MM.1S (cell line): ENCODE results near the gene PSORS1C2.

Experiments used
- DNase-seq: peaks from one replicate; pipeline ENCODE4 v3.0.0-alpha.2; 2015
- H2AFZ ChIP-seq: fragments of 300-600 bp; sonication (generic); 2 replicates; pipeline ENCODE4 v1.6.0; 2016; ENCODE audit warnings: antibody characterized with exemption, low read length
- H3F3A ChIP-seq: fragments of 300-600 bp; sonication (generic); 2 replicates; pipeline ENCODE4 v1.6.1; 2016; ENCODE audit warnings: mild to moderate bottlenecking, antibody characterized with exemption, low read length, moderate library complexity, mixed read lengths; ENCODE audit not compliant: insufficient read depth
- H3K27ac ChIP-seq: fragments of 300-600 bp; sonication (generic); 2 replicates; pipeline ENCODE4 v1.5.1; 2016; ENCODE audit warnings: mild to moderate bottlenecking, low read length
- H3K27me3 ChIP-seq: fragments of 300-600 bp; sonication (generic); replicated peaks from 2 replicates; pipeline ENCODE4 v1.6.0; 2016; ENCODE audit warnings: low read length; ENCODE audit not compliant: insufficient read depth
- H3K36me3 ChIP-seq: fragments of 300-600 bp; sonication (generic); replicated peaks from 2 replicates; pipeline ENCODE4 v1.6.1; 2016; ENCODE audit warnings: mild to moderate bottlenecking, low read length, mixed read lengths; ENCODE audit not compliant: insufficient read depth
- H3K4me1 ChIP-seq: fragments of 300-600 bp; sonication (generic); 2 replicates; pipeline ENCODE4 v1.6.1; 2016; ENCODE audit warnings: low read length, mixed read lengths
- H3K4me2 ChIP-seq: fragments of 300-600 bp; sonication (generic); 2 replicates; pipeline ENCODE4 v1.6.0; 2016; ENCODE audit warnings: low read depth, low read length
- H3K4me3 ChIP-seq: fragments of 300-600 bp; sonication (generic); 2 replicates; pipeline ENCODE4 v1.5.1; 2016; ENCODE audit warnings: low read length, mixed read lengths
- H3K79me2 ChIP-seq: fragments of 300-600 bp; sonication (generic); 2 replicates; pipeline ENCODE4 v1.6.1; 2016; ENCODE audit warnings: mixed run types, low read length, mixed read lengths
- H3K9ac ChIP-seq: fragments of 300-600 bp; sonication (generic); 2 replicates; pipeline ENCODE4 v1.6.1; 2016; ENCODE audit warnings: low read length, mixed read lengths
- H3K9me2 ChIP-seq: fragments of 300-600 bp; sonication (generic); replicated peaks from 2 replicates; pipeline ENCODE4 v1.6.1; 2016; ENCODE audit warnings: mild to moderate bottlenecking, low read length, mixed read lengths; ENCODE audit not compliant: insufficient read depth
- H3K9me3 ChIP-seq: fragments of 300-600 bp; sonication (generic); replicated peaks from 2 replicates; pipeline ENCODE4 v1.6.1; 2016; ENCODE audit warnings: mild to moderate bottlenecking, low read length, mixed read lengths; ENCODE audit not compliant: insufficient read depth
- H4K20me1 ChIP-seq: fragments of 300-600 bp; sonication (generic); 2 replicates; pipeline ENCODE4 v1.6.1; 2016; ENCODE audit warnings: mild to moderate bottlenecking, low read length, moderate library complexity, mixed read lengths; ENCODE audit not compliant: insufficient read depth
- EZH2 ChIP-seq: fragments of 300-600 bp; sonication (generic); optimal IDR thresholded peaks from 2 replicates; pipeline ENCODE3; 2017; ENCODE audit warnings: low read depth, mild to moderate bottlenecking, antibody characterized with exemption, low read length, mixed read lengths
- EZH2phosphoT487 ChIP-seq: fragments of 300-600 bp; sonication (generic); IDR thresholded peaks from 2 replicates; pipeline ENCODE4 v1.6.1; 2018; ENCODE audit warnings: antibody characterized with exemption, low read length
- TF ChIP-seq, protein P1 (sequence below): fragments of 300-600 bp; sonication (generic); IDR thresholded peaks from 2 replicates; pipeline ENCODE4 v1.5.1; 2016; ENCODE audit warnings: antibody characterized with exemption, low read length, mixed read lengths

Gene PSORS1C2

GRCh38 chr6:31144296-31144969, 5.6 kb upstream of the PSORS1C2 start:
- DNase-seq: no peak
- no peak overlapping the region for H3K4me2 ChIP-seq
- no peak overlapping the region for H3K4me3 ChIP-seq
- no peaks in the 10 kb centered on the region for H3K9me2 ChIP-seq
- no peaks in the 10 kb centered on the region for H3F3A ChIP-seq
- no peaks in the 10 kb centered on the region for H3K9me3 ChIP-seq
- H3K4me1 ChIP-seq: no peaks in the 10 kb centered on the region
- H3K36me3 ChIP-seq: no peaks in the 10 kb centered on the region
- TF ChIP-seq, protein P1, sequence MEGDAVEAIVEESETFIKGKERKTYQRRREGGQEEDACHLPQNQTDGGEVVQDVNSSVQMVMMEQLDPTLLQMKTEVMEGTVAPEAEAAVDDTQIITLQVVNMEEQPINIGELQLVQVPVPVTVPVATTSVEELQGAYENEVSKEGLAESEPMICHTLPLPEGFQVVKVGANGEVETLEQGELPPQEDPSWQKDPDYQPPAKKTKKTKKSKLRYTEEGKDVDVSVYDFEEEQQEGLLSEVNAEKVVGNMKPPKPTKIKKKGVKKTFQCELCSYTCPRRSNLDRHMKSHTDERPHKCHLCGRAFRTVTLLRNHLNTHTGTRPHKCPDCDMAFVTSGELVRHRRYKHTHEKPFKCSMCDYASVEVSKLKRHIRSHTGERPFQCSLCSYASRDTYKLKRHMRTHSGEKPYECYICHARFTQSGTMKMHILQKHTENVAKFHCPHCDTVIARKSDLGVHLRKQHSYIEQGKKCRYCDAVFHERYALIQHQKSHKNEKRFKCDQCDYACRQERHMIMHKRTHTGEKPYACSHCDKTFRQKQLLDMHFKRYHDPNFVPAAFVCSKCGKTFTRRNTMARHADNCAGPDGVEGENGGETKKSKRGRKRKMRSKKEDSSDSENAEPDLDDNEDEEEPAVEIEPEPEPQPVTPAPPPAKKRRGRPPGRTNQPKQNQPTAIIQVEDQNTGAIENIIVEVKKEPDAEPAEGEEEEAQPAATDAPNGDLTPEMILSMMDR: no peak
- TF ChIP-seq EZH2 (no peak), EZH2phosphoT487 (no peak)
- H3K27me3 ChIP-seq: no peaks in the 10 kb centered on the region
- H2AFZ ChIP-seq: no peak overlapping the region
- no peaks in the 10 kb centered on the region for H4K20me1 ChIP-seq
- H3K9ac ChIP-seq: no peak overlapping the region
- no peak overlapping the region for H3K27ac ChIP-seq
- H3K79me2 ChIP-seq: no peaks in the 10 kb centered on the region

- no peak overlapping the region for H3K4me3 ChIP-seq
- peaks cover 5% of the 10 kb centered on the region; the same call in 1 of the 2 replicates for H3K27me3 ChIP-seq
- no peak for DNase-seq
- H3K9me3 ChIP-seq: no peaks in the 10 kb centered on the region
- no peaks in the 10 kb centered on the region for H3K36me3 ChIP-seq
- no peaks in the 10 kb centered on the region for H3K4me1 ChIP-seq
- no peaks in the 10 kb centered on the region for H3K79me2 ChIP-seq
- H3K9ac ChIP-seq: no peak overlapping the region
- no peak overlapping the region for H3K27ac ChIP-seq
- H4K20me1 ChIP-seq: no peaks in the 10 kb centered on the region
- TF ChIP-seq EZH2phosphoT487: no peak
- no peak for TF ChIP-seq EZH2
- TF ChIP-seq, protein P1: no peak
- no peaks in the 10 kb centered on the region for H3F3A ChIP-seq
- H3K9me2 ChIP-seq: no peaks in the 10 kb centered on the region
- H2AFZ ChIP-seq: no peak overlapping the region
- H3K4me2 ChIP-seq: no peak overlapping the region
These were observed 4.3 kb upstream of the PSORS1C2 start for GRCh38 chr6:31143148-31143547.

DNA sequence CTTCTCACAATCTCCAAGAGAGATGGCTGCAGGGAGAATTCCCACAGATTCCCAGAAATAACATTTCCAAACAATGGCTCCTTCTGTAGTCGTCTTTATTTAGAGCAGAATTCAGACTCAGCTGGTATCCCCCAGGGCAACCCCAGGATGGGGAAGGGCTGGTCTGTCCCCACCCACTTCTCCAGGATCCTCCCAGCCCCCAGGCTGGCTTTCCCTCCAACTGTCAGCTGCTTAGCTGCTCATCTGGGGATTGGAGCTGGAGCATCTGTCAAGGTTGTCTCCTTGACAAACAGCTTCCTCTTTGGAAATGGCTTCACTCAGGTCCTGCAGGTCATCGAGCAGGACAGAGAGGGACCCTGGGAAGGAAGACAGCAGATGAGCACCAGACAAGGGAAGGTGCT, 3.5 kb upstream of the PSORS1C2 start:
- H3K4me1 ChIP-seq: no peaks in the 10 kb centered on the region
- DNase-seq: no peak

More for the DNA sequence above, 3.5 kb upstream of the PSORS1C2 start:
- Histone ChIP-seq H3F3A (no peaks in the 10 kb centered on the region), H3K27ac (no peak overlapping the region), H3K4me2 (no peak overlapping the region), H2AFZ (no peak overlapping the region), H3K36me3 (no peaks in the 10 kb centered on the region), H4K20me1 (no peaks in the 10 kb centered on the region), H3K9ac (no peak overlapping the region), H3K27me3 (peaks cover 5% of the 10 kb centered on the region; the same call in 1 of the 2 replicates), H3K9me2 (no peaks in the 10 kb centered on the region), H3K4me3 (no peak overlapping the region), H3K79me2 (no peaks in the 10 kb centered on the region), H3K9me3 (no peaks in the 10 kb centered on the region)
- no peak for TF ChIP-seq EZH2phosphoT487
- TF ChIP-seq, protein P1: no peak
- no peak for TF ChIP-seq EZH2
